HCT116 (cell line): ENCODE results near the gene KIR3DL3.
"Not testable (repeated sequence)": the region's sequence is repeated elsewhere in the genome, so short reads cannot be mapped to it uniquely, and the experiment has no call there.

Source experiments
- CBX3 ChIP-seq: IDR thresholded peaks from 2 replicates; pipeline ENCODE4 v1.6.1; 2012; ENCODE audit warnings: low read depth
- CTCF ChIP-seq, 3 experiments: fragments of 200-600 bp in 1 of 3; sonication (generic) in 1 of 3; IDR thresholded peaks in 2 of 3; conservative IDR thresholded peaks in 1 of 3; 2 replicates each; pipeline ENCODE4 v1.5.1; 2012 to 2017; ENCODE audit warnings: low read depth in 2 of 3, low read length in 2 of 3, antibody characterized with exemption in 1 of 3, borderline replicate concordance in 1 of 3, control low read depth in 1 of 3, mild to moderate bottlenecking in 1 of 3, mixed read lengths in 1 of 3, mixed run types in 1 of 3, moderate library complexity in 1 of 3; ENCODE audit not compliant: insufficient read depth in 1 of 3
- ELF1 ChIP-seq: IDR thresholded peaks from 2 replicates; pipeline ENCODE4 v1.6.1; 2012; ENCODE audit warnings: low read depth, borderline replicate concordance
- EZH2 ChIP-seq: fragments of 200-600 bp; sonication (generic); IDR thresholded peaks from 2 replicates; pipeline ENCODE4 v1.6.1; 2017; ENCODE audit warnings: antibody characterized with exemption, mixed run types
- POLR2A ChIP-seq: IDR thresholded peaks from 2 replicates; pipeline ENCODE4 v1.7.0; 2011; ENCODE audit warnings: borderline replicate concordance; ENCODE audit not compliant: insufficient read depth, insufficient read length; ENCODE audit errors: extremely low read depth
- POLR2AphosphoS5 ChIP-seq: IDR thresholded peaks from 2 replicates; pipeline ENCODE4 v1.6.1; 2011; ENCODE audit warnings: mild to moderate bottlenecking, low read depth, low read length, moderate library complexity
- REST ChIP-seq: IDR thresholded peaks from 2 replicates; pipeline ENCODE4 v1.6.1; 2012; ENCODE audit warnings: low read depth
- SIN3A ChIP-seq: IDR thresholded peaks from 2 replicates; pipeline ENCODE4 v1.6.1; 2012; ENCODE audit warnings: low read depth
- TCF7L2 ChIP-seq: IDR thresholded peaks from 2 replicates; pipeline ENCODE4 v1.7.0; 2011; ENCODE audit warnings: borderline replicate concordance, inconsistent platforms; ENCODE audit not compliant: insufficient read depth, insufficient read length; ENCODE audit errors: extremely low read depth
- YY1 ChIP-seq: IDR thresholded peaks from 2 replicates; pipeline ENCODE4 v1.6.1; 2011; ENCODE audit warnings: low read length, low read depth, moderate library complexity, mild to moderate bottlenecking; ENCODE audit not compliant: insufficient replicate concordance; ENCODE audit errors: extremely low read depth

- not testable (repeated sequence) for TF ChIP-seq CTCF (IDR thresholded peaks at IDR 0.05 in 2 of 3, conservative IDR thresholded peaks at IDR 0.05 in 1 of 3; ENCODE audit: borderline replicate concordance in 1 of 3, insufficient read depth in 1 of 3, low read depth in 2 of 3, low read length in 2 of 3); TCF7L2; CBX3; EZH2; POLR2A; REST; ELF1; POLR2AphosphoS5; SIN3A; YY1
Observed at GRCh38 chr19:54769646-54770045, 45.4 kb downstream of the KIR3DL3 start, which contains the start of gene KIR2DL1.
